DOHH2 (cell line): ENCODE data around the gene ZNF335.

Experiments used
- H3F3A ChIP-seq: fragments of 200-600 bp; sonication (generic), shearing (Covaris generic); 2 replicates; pipeline ENCODE4 v1.6.0; 2016; ENCODE audit warnings: antibody characterized with exemption, mild to moderate bottlenecking; ENCODE audit not compliant: control insufficient read depth, insufficient read depth
- H3K27ac ChIP-seq: fragments of 200-600 bp; sonication (generic); 2 replicates; pipeline ENCODE4 v1.5.1; 2014; ENCODE audit warnings: low read depth, mild to moderate bottlenecking, low read length, moderate library complexity
- H3K27me3 ChIP-seq: fragments of 200-600 bp; sonication (generic); 2 replicates; pipeline ENCODE4 v1.6.1; 2014; ENCODE audit warnings: mild to moderate bottlenecking, low read length, mixed read lengths; ENCODE audit not compliant: control insufficient read depth
- H3K36me3 ChIP-seq: fragments of 200-600 bp; sonication (generic); 2 replicates; pipeline ENCODE4 v1.6.1; 2014; ENCODE audit warnings: mild to moderate bottlenecking, low read length, moderate library complexity, mixed read lengths; ENCODE audit not compliant: control insufficient read depth
- H3K4me1 ChIP-seq: fragments of 200-600 bp; sonication (generic); 2 replicates; pipeline ENCODE4 v1.6.1; 2014; ENCODE audit warnings: mild to moderate bottlenecking, low read length, mixed read lengths; ENCODE audit not compliant: control insufficient read depth
- H3K4me2 ChIP-seq: fragments of 200-600 bp; sonication (generic); 2 replicates; pipeline ENCODE4 v1.6.0; 2014; ENCODE audit warnings: mild to moderate bottlenecking, low read length, moderate library complexity
- H3K4me3 ChIP-seq: fragments of 200-600 bp; sonication (generic); 2 replicates; pipeline ENCODE4 v1.5.1; 2014; ENCODE audit warnings: mild to moderate bottlenecking, low read length, mixed read lengths
- H3K79me2 ChIP-seq: fragments of 200-600 bp; sonication (generic); 2 replicates; pipeline ENCODE4 v1.6.1; 2014; ENCODE audit warnings: mild to moderate bottlenecking, low read length, mixed read lengths; ENCODE audit not compliant: control insufficient read depth
- H3K9me2 ChIP-seq: fragments of 200-600 bp; sonication (generic); replicated peaks from 2 replicates; pipeline ENCODE4 v1.6.1; 2014; ENCODE audit warnings: mild to moderate bottlenecking, low read length, mixed read lengths; ENCODE audit not compliant: control insufficient read depth
- H3K9me3 ChIP-seq: fragments of 200-600 bp; sonication (generic); 2 replicates; pipeline ENCODE4 v1.6.1; 2014; ENCODE audit warnings: antibody characterized with exemption, low read length, mixed read lengths; ENCODE audit not compliant: control insufficient read depth, insufficient read depth
- H4K20me1 ChIP-seq: fragments of 200-600 bp; sonication (generic); 2 replicates; pipeline ENCODE4 v1.6.0; 2014; ENCODE audit warnings: low read depth, mild to moderate bottlenecking, antibody characterized with exemption, low read length, moderate library complexity; ENCODE audit not compliant: control insufficient read depth, insufficient read depth
- CTCF ChIP-seq: fragments of 200-600 bp; sonication (generic); IDR thresholded peaks from one replicate; pipeline ENCODE4 v1.5.1; 2014; ENCODE audit warnings: antibody characterized with exemption, mild to moderate bottlenecking, low read depth, low read length; ENCODE audit not compliant: poor library complexity, severe bottlenecking
- EZH2phosphoT487 ChIP-seq: fragments of 200-600 bp; sonication (generic); IDR thresholded peaks from 2 replicates; pipeline ENCODE4 v1.6.1; 2017; ENCODE audit warnings: borderline replicate concordance, mild to moderate bottlenecking, antibody characterized with exemption, low read length, moderate library complexity, mixed read lengths

ZNF335 gene

GRCh38 chr20:45940053-45940452 is 31.9 kb downstream of the ZNF335 start:
- Histone ChIP-seq H3K4me2 (no peak overlapping the region), H3K27me3 (no peaks in the 10 kb centered on the region), H4K20me1 (peaks cover 4% of the 10 kb centered on the region; the same call in 1 of the 2 replicates), H3F3A (no peaks in the 10 kb centered on the region), H3K27ac (no peak overlapping the region), H3K4me1 (peaks cover 5% of the 10 kb centered on the region), H3K4me3 (no peak overlapping the region), H3K79me2 (peaks cover 35% of the 10 kb centered on the region), H3K9me2 (no peaks in the 10 kb centered on the region), H3K9me3 (no peaks in the 10 kb centered on the region), H3K36me3 (peaks cover 78% of the 10 kb centered on the region)
- no peak for TF ChIP-seq CTCF
- TF ChIP-seq EZH2phosphoT487, result no peak

DNA sequence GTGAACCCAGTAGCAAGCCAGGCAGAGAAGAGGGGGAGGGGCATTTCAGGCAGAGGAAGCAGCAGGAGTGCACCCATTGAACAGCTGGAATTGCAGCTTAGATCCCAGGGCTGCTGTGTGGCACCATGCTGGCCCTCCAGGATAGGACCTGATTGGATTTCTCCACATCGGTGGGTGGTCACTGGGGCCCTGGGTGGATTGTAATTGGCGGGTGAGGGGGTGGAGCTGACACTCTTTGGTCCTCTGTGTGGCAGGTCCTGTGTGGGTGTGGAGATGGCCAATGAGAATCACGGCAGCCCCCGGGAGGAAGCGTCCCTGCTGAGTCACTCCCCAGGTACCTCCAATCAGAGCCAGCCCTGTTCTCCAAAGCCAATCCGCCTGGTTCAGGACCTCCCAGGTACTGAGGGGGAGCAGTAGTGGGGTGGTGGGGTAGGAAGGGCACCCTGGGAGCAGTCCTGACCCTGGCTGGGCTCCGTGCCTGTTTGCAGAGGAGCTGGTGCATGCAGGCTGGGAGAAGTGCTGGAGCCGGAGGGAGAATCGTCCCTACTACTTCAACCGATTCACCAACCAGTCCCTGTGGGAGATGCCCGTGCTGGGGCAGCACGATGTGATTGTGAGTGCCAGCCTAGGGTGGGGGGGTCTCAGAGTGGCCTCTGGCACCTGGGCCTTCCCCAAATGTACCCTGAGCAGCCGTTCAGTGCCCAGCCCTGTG is 33.1 kb downstream of the ZNF335 start:
- Histone ChIP-seq H3K9me2 (no peaks in the 10 kb centered on the region), H3K36me3 (peaks cover 69% of the 10 kb centered on the region), H3K9me3 (no peaks in the 10 kb centered on the region), H3K79me2 (peaks cover 39% of the 10 kb centered on the region), H3K27ac (no peak overlapping the region), H4K20me1 (peaks cover 4% of the 10 kb centered on the region; the same call in 1 of the 2 replicates), H3F3A (no peaks in the 10 kb centered on the region; the same call in 1 of the 2 replicates), H3K4me1 (peaks cover 6% of the 10 kb centered on the region), H3K27me3 (no peaks in the 10 kb centered on the region), H3K4me3 (no peak overlapping the region), H3K4me2 (no peak overlapping the region)
- TF ChIP-seq EZH2phosphoT487, result no peak
- TF ChIP-seq CTCF, result no peak

DNA sequence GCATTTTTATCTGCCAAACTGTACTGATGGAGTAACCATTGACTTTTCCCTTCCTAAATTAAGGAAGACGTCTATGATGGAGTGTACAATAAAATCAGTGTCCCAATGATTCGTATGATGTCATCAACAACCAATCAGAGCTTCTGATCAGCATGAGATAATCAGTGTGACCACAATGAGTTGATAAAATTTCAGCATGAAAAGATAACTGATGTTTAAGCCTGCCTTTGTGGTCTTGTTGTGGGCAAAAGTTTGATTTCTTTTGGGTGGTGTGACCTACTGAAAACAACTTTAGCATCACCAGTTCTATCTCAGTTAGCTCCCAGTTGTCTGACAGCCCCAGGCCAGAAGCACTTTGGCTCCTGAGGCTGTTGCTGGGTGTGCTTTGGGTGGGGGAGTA is 34.2 kb downstream of the ZNF335 start:
- H3K9me3 ChIP-seq, result no peaks in the 10 kb centered on the region
- H4K20me1 ChIP-seq, result peaks cover 4% of the 10 kb centered on the region; the same call in 1 of the 2 replicates
- peaks cover 14% of the 10 kb centered on the region for H3K4me1 ChIP-seq
- no peak overlapping the region for H3K4me2 ChIP-seq
- TF ChIP-seq EZH2phosphoT487 (no peak), CTCF (no peak)
- H3K4me3 ChIP-seq, result no peak overlapping the region
- H3K27me3 ChIP-seq, result no peaks in the 10 kb centered on the region
- peaks cover 57% of the 10 kb centered on the region for H3K36me3 ChIP-seq
- H3K9me2 ChIP-seq, result no peaks in the 10 kb centered on the region
- no peak overlapping the region for H3K27ac ChIP-seq
- H3K79me2 ChIP-seq, result peaks cover 49% of the 10 kb centered on the region
- no peaks in the 10 kb centered on the region; the same call in 1 of the 2 replicates for H3F3A ChIP-seq
